ENCODE data around the gene ENG.

DNA sequence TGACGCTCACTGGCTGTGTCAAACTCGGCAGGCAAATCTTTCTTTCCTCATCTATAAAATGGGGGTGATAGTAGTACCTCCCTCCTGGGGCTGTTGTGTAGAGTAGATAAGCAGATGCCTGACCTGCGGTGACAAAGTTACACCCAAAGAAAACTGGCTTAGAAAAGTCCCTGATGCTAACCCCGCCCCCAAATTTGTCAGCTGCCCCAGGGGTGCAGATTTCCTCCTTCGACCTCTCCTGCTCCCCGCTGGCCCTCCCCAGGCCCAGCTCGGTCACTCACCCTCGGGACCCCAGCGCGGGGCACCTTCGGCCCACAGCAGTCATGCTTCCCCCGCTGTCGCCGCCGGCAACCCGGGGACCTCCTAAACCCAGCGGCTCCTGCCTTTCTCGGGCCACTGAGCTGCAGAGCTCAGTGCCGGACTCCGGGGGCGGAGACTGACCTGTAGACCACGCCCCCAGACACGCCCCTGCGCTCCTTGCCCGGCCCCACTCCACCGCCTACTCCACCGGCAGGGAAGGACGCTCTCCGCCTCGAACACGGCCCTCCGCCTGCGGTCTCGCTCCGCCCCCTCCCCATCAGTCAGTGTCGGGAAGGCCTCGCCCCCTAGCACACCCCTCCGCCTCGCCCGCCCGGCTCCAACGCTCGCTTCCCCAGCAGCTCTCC lies 83.4 kb downstream of the ENG start:
- TF ChIP-seq, protein P1, sequence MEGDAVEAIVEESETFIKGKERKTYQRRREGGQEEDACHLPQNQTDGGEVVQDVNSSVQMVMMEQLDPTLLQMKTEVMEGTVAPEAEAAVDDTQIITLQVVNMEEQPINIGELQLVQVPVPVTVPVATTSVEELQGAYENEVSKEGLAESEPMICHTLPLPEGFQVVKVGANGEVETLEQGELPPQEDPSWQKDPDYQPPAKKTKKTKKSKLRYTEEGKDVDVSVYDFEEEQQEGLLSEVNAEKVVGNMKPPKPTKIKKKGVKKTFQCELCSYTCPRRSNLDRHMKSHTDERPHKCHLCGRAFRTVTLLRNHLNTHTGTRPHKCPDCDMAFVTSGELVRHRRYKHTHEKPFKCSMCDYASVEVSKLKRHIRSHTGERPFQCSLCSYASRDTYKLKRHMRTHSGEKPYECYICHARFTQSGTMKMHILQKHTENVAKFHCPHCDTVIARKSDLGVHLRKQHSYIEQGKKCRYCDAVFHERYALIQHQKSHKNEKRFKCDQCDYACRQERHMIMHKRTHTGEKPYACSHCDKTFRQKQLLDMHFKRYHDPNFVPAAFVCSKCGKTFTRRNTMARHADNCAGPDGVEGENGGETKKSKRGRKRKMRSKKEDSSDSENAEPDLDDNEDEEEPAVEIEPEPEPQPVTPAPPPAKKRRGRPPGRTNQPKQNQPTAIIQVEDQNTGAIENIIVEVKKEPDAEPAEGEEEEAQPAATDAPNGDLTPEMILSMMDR (IDR thresholded peaks at IDR 0.05 in 2 of 3, conservative IDR thresholded peaks at IDR 0.05 in 1 of 3; ENCODE audit: borderline replicate concordance in 1 of 3, insufficient read depth in 1 of 3, low read depth in 2 of 3, low read length in 2 of 3) = no peak
- TF ChIP-seq EZH2phosphoT487 (IDR thresholded peaks at IDR 0.05; ENCODE audit: borderline replicate concordance) = no peak
- TF ChIP-seq ZNF274 (IDR thresholded peaks at IDR 0.05; ENCODE audit: low read depth, low read length) = no peak
- TF ChIP-seq ZFX (IDR thresholded peaks at IDR 0.05) = no peak
- no peak for TF ChIP-seq REST (IDR thresholded peaks at IDR 0.05; ENCODE audit: low read depth)
- TF ChIP-seq SP1 (IDR thresholded peaks at IDR 0.05; ENCODE audit: low read depth) = peak; percentile 72
- TF ChIP-seq TCF7L2 (IDR thresholded peaks at IDR 0.05; ENCODE audit: borderline replicate concordance, extremely low read depth, insufficient read depth, insufficient read length) = no peak
- no peak for TF ChIP-seq POLR2A (IDR thresholded peaks at IDR 0.05; ENCODE audit: borderline replicate concordance, extremely low read depth, insufficient read depth, insufficient read length)
- TF ChIP-seq POLR2AphosphoS5 (IDR thresholded peaks at IDR 0.05; ENCODE audit: low read depth, low read length) = peak; percentile 66
- TF ChIP-seq SIN3A (IDR thresholded peaks at IDR 0.05; ENCODE audit: low read depth) = no peak
